ENCODE data around the gene TIMM22.

DNA sequence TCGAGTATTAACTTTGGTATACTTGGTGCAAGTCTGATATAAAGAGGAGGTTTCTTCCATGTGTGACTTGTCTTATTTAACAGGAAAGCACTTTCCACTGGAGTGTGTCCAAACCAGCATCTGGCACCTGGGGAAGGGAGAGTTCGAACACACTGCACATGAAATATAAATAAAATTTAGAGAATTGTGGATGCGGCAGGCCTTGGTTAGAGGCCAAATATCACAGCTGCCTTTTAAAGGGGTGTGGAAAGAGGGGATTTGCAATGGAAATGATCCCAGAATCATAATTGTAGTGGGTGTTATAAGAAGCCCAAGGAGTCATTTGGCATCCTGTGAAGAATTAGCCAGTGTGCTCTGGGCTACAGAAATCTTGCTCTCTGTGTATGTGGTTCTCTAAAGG, 13.0 kb upstream of the TIMM22 start:
- no peak for TF ChIP-seq GATA2 (IDR thresholded peaks at IDR 0.05; ENCODE audit: low read depth, low read length)
- no peak for TF ChIP-seq GATA3 (IDR thresholded peaks at IDR 0.05; ENCODE audit: low read depth, low read length)
